ENCODE measurements around the gene GLDC.

- TF ChIP-seq CTCF (IDR thresholded peaks at IDR 0.05), result no peak
- TF ChIP-seq POLR2A (IDR thresholded peaks at IDR 0.05), result no peak
Observed at GRCh38 chr9:6641961-6642360, 3.6 kb downstream of the GLDC start.

All from body of pancreas (tissue), 4 donors.